ENCODE data around the gene CTNNA2.

- TF ChIP-seq GATA2 (IDR thresholded peaks at IDR 0.05; ENCODE audit: low read depth, low read length) (no peak), GATA3 (IDR thresholded peaks at IDR 0.05; ENCODE audit: low read depth, low read length) (no peak)
These were observed 739.6 kb downstream of the CTNNA2 start for GRCh38 chr2:80252294-80252986.

Measured in SH-SY5Y (cell line).